Measurements from ENCODE around the gene CALML3.

GRCh38 chr10:5508786-5509185 lies 16.0 kb upstream of the CALML3 start:
- TF ChIP-seq CC2D1A (CRISPR knock-in tag; IDR thresholded peaks at IDR 0.05): no peak
- TF ChIP-seq CTCF (CRISPR knock-in tag; IDR thresholded peaks at IDR 0.05): no peak
- TF ChIP-seq TAF1 (CRISPR knock-in tag; IDR thresholded peaks at IDR 0.05): no peak
- TF ChIP-seq ESRRA (CRISPR knock-in tag; IDR thresholded peaks at IDR 0.05; ENCODE audit: low read depth): no peak
- TF ChIP-seq BCL3 (CRISPR knock-in tag; IDR thresholded peaks at IDR 0.05): no peak
- TF ChIP-seq RERE (CRISPR knock-in tag; IDR thresholded peaks at IDR 0.05; ENCODE audit: low read depth): no peak
- no peak for TF ChIP-seq SAP130 (CRISPR knock-in tag; IDR thresholded peaks at IDR 0.05; ENCODE audit: low read depth)
- TF ChIP-seq SKI (IDR thresholded peaks at IDR 0.05; ENCODE audit: partially characterized antibody): no peak
- no peak for TF ChIP-seq TSC22D2 (CRISPR knock-in tag; IDR thresholded peaks at IDR 0.05; ENCODE audit: borderline replicate concordance)
- TF ChIP-seq KAT2B (IDR thresholded peaks at IDR 0.05; ENCODE audit: borderline replicate concordance, low read depth, low read length): no peak
- no peak for TF ChIP-seq ZFY (CRISPR knock-in tag; IDR thresholded peaks at IDR 0.05)
- no peak for TF ChIP-seq HMGXB4 (CRISPR knock-in tag; IDR thresholded peaks at IDR 0.05; ENCODE audit: borderline replicate concordance in 1 of 2, low read depth in 1 of 2)
- no peak for TF ChIP-seq EZH2 (conservative IDR thresholded peaks at IDR 0.05; ENCODE audit: low read depth, low read length)
- TF ChIP-seq ZNF629 (CRISPR knock-in tag; conservative IDR thresholded peaks at IDR 0.05): no peak

Data from HepG2 (cell line).